Limb (tissue), 2 donors: ENCODE data around the gene CAMK2A.

Source experiments
- DNase-seq, 2 donors: peaks; one replicate each; pipeline ENCODE4 v3.0.0-alpha.2; 2016; ENCODE audit errors: extremely low spot score in 2 of 2

Gene CAMK2A

DNA sequence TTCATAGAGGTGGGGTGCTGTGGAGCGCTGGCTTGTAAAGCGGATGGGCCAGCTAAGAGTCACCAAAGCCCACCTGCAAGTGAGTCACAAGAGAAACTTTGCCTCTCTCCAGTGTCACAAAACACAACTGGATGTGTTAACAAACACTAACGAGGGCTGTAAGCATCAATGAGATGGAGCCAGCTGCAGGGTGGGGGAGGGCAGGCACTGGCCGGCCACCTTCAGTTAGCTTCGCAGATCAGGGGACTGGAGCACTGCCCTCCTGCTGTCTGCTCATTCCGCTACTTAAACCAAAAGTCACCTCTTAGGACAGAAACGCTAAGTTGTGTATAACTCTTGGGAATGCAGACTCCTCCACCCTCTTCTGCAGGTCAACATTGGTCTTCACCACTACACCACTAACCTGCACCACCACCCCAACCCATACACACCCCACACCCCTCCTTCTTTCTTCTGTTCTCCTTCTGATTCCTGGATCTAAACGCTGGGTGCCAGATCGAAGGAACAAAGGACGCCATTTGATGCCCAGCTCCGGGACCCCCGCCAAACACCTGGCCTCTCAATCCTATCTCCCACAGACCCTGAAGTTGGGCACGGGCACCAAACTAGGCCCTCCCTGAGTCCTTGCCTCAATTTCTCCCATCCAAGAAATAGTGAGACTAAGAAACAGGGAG is 11.1 kb upstream of the CAMK2A start:
- DNase-seq = no peak

- no peak for DNase-seq
These were observed 10.2 kb upstream of the CAMK2A start for GRCh38 chr5:150299571-150300327.

- no peak for DNase-seq
These were observed 9.3 kb upstream of the CAMK2A start for GRCh38 chr5:150298701-150299451.

GRCh38 chr5:150297934-150298595 is 8.5 kb upstream of the CAMK2A start:
- no peak for DNase-seq

DNA sequence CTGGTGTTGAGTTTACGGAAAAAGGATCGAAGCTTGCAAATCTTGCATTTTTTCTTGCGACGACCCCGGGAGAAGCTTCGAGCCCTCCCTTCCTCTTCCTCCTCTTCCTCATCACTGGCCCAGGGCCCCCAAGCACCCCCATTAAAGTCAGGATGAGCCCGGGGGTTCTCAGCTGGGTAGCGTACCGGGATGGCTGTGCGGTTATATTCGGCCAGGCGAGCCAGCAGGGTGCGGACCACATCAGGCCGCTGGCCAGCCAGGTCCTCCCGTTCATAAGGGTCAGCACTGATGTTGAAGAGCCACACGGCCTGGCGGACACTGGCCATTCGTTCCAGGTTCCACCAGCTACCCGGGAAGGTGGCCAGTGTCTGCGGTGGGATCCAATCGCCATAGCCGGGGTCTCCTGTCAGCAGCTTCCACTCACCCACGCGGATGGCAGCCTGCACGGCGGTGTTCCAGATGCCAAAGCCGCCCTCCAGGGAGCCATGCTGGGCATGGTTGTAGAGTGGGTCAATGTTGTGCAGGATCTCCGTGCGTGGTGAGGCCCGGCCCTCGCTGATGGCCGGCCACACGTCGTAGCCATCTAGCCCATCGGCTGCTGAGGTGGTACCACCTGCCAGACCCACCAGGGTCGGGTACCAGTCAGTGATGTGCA is 7.8 kb upstream of the CAMK2A start:
- no peak for DNase-seq

GRCh38 chr5:150296496-150296895 is 6.9 kb upstream of the CAMK2A start:
- DNase-seq = no peak

DNA sequence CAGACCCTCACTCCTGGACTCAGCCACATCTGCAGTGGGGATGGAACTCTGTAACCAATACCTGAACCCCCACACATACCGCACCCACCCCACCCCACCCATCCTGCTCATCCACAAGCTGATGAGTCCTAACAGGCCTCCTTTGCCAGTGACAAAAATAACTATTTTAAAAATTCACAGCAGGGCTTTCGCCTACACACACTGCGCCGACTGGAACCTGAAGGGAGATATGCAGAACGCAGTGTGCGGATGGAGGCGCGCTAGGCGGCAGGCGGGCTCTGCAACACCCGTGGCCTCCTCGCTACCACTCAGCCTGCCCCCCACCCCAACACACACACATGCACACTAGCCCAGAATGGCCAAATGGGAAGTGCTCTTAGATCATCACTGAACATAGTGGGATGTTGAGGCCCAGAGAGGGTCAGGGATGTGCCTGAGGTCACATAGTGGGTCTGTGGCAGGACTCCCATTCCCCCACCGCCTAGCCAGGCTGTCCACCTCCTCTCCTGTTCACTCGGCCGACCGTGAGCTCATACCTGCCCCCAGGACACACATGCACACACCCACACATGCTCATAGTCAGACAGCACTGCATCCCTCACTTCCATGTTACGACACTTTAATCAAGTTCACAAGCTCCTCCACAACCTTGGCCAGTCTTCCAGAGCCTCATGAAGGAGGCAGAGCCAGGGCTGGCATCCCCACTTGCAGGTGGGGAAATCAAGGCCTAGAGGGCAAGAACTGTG is 6.3 kb upstream of the CAMK2A start:
- DNase-seq = no peak

DNA sequence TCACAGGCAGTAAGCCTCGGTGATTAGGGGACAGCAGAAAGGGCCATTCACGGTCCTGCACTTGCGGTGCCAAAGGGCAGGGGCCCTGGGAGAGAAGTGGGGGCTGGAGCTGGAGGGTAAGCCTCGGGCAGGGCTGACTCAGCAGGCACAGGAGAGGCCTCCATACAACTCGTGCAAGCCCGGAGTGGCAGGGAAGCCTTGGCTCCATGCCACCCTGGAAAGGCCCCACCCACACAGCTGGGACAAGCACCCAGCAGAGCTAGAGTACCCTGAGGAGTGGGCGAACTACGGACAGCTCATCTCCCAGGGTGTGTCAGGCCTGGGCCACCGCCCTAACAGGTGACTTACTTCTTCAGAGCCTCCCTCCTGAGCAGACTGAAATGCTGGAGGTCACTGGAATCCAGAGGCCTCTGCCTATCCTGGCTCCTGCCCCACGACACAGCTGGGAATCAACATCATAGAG is 5.6 kb upstream of the CAMK2A start:
- DNase-seq = no peak

GRCh38 chr5:150294551-150295071 is 5.0 kb upstream of the CAMK2A start:
- DNase-seq = no peak

DNA sequence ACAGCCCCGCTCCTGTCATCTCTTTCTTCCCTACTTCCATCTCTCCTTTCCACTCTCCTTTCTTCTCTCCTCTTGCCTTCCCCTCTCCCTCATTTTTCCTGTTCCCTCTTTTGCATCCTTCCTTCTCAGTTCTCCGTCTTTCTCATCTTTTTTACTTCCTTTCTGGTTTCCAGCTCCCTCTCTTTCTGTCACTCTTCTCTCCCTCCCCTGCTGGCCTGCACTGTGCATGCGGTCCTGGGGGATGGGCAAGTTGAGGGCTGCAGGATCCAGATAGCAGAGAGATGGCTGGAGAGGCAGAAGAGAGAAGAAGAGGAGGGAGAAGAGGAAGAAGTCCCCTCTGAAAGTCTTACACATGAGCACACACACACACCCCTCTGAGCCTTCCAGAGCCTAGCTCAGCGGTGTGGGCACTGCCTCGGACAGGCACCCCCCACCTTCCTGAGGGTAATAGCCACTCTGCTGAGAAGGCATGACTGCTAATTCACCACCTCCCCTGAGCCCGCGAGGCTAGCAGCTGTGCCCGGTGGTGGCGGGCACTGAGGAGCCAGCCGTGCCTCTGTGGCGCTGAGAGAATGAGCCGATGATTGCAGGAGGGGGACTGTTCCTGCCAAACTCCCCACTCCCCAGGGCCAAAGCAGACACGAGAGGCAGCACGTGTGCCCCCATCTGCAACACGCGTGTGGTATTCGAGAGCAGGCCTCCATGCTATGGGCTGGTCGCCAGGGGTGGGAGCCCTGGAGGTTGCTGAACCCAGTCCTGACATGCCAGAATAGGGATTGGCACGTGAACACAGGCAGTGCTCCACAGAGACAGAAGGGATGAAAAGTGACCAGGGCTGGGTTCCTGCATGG is 3.7 kb upstream of the CAMK2A start:
- no peak for DNase-seq

GRCh38 chr5:150291388-150292385 is 2.1 kb upstream of the CAMK2A start:
- DNase-seq = no peak

DNA sequence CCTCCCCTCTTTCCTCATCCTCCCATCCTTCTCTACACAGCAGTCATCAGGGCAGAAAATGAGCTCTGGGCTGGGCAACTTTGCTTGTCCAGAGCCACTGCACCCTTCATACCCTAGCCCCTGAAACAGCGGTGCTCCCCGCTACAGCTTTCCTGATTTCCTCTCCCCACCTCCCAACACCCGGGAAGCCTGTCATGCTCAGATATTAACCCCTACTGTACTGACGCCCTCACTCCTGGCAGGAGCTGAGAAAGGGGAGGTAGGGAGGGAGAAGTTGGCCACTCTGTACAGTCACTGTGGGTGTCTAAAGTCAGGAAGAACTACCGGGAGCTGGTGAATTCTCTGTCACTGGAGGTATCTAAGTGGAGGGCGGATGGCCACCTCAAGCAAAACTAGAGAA is 782 bp downstream of the CAMK2A start:
- DNase-seq = no peak

DNA sequence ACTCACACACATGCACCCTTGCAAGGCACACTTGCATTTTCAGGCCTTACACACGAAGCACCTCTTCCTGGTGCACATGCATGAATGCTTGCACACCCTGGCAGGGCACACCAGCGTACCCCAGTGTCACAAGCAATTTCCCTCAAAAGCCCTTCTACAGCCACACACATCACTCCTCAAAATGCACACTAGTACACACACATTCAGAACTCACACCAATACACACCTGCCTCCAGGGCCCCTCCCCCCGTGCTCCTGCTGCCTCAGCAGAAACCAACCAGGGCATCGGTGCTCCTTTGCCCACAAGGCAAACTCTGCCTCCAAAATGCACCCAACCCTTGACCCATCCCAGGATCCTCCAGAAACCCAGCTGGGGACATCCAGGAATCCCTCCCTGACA is 1.2 kb downstream of the CAMK2A start:
- DNase-seq = no peak

- DNase-seq = no peak
These were observed 2.8 kb downstream of the CAMK2A start for GRCh38 chr5:150286820-150287219.

- DNase-seq = no peak
These were observed 4.5 kb downstream of the CAMK2A start for GRCh38 chr5:150285114-150285513.

DNA sequence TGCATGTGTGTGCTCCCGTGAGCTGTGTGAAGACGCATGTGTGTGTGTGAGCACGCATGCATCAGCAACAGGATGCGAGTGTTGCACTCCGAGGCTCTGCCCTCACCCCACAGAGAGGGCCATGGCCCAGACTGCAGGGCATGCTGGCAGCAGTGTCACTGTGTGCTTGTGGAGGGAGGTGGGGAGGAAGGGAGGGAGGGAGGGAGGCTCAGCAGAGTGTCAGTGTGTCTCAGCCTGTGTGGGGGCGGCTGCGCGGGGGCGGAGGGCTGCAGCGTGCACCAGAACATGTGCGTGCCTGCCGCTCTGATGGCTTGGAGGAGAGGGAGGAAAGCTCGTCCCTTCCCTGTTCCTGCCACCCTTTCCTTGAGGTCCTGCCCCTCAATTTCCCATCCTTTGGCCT is 5.3 kb downstream of the CAMK2A start:
- no peak for DNase-seq

- no peak for DNase-seq
These were observed 5.7 kb downstream of the CAMK2A start for GRCh38 chr5:150283904-150284303.

DNA sequence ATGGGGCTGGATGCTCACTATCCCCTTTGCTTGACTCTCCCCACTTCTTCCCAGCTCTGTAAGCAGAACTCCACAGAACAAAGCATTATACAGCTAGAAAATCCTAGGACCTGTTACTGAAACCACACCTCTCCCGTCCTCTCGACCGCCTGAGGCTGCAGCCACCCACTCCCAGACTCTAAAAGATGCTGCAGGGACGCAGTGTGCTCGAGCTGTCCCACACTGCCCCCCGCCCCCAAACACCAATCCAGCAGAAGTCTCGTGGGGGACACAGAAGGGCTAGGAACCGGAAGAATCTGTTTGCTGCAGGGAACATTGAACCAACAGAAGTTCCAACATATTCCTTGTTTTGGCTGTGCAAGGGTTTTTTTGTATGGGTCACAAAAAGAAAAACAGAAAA is 7.6 kb downstream of the CAMK2A start:
- no peak for DNase-seq
